Endothelial cell of umbilical vein (primary cell): ENCODE results near the gene CRYL1. TPM values are rescaled to one million over a fixed set of nuclear protein-coding genes. Genes with fewer than 3 reads are reported as not detected.

Source experiments
- BruUV-seq: library from RNA; stranded (reverse); fragments of 400-500 nt; replicated peaks from 2 replicates; lab custom pipeline; 2021; lab: Mats Ljungman, UMichigan
- CTCF ChIA-PET: fragments of 300-600, 350-600 bp; sonication (Branson Sonifier 250); formaldehyde crosslinking; loops from one replicate; lab custom pipeline; 2021; ENCODE audit warnings: antibody characterized with exemption, inconsistent platforms; lab: Charles Lee
- POLR2A ChIA-PET: fragments of 300-600, 350-600 bp; sonication (Branson Sonifier 250); formaldehyde crosslinking; loops from one replicate; lab custom pipeline; 2021; ENCODE audit warnings: antibody characterized with exemption, inconsistent platforms; lab: Charles Lee
- DNase-seq: peaks from one replicate; pipeline ENCODE4 v3.0.0-alpha.2; 2011; ENCODE audit warnings: low read depth, low spot score
- FAIRE-seq: peaks from 2 replicates; lab custom pipeline; 2011; peaks lifted over from hg19 to GRCh38; lab: Jason Lieb, UNC
- H2AFZ ChIP-seq: 2 replicates; pipeline ENCODE4 v1.6.0; 2012; ENCODE audit warnings: low read depth, low read length, control low read depth, inconsistent platforms
- H3K27ac ChIP-seq: 2 replicates; pipeline ENCODE4 v1.5.1; 2011; ENCODE audit warnings: low read depth, mild to moderate bottlenecking, control low read depth, low read length, moderate library complexity; ENCODE audit not compliant: insufficient read depth
- H3K27me3 ChIP-seq, 2 experiments: 2 replicates each; pipeline versions ENCODE4 v1.6.0 to v1.6.1; 2011; ENCODE audit warnings: low read length in 2 of 2, mixed read lengths in 1 of 2; ENCODE audit not compliant: control insufficient read depth in 2 of 2, insufficient read depth in 2 of 2
- H3K36me3 ChIP-seq, 2 experiments: 2 replicates in 1 of 2; 3 replicates in 1 of 2; pipeline ENCODE4 v1.5.1; 2011; ENCODE audit warnings: low read length in 2 of 2, mild to moderate bottlenecking in 1 of 2, moderate library complexity in 1 of 2; ENCODE audit not compliant: control insufficient read depth in 2 of 2, insufficient read depth in 2 of 2; ENCODE audit errors: extremely low read depth in 1 of 2
- H3K4me1 ChIP-seq: 3 replicates; pipeline ENCODE4 v1.5.1; 2011; ENCODE audit warnings: mild to moderate bottlenecking, low read length; ENCODE audit not compliant: control insufficient read depth, insufficient read depth; ENCODE audit errors: extremely low read depth
- H3K4me2 ChIP-seq: 2 replicates; pipeline ENCODE4 v1.6.1; 2011; ENCODE audit warnings: low read length, control low read depth, mixed read lengths; ENCODE audit not compliant: insufficient read depth
- H3K4me3 ChIP-seq, 3 experiments: fragments of 200-600 bp in 1 of 3; sonication (generic), shearing (Covaris generic) in 1 of 3; replicated peaks in 1 of 3; 2 replicates each; pipeline ENCODE4 v1.5.1; 2011 to 2016; ENCODE audit warnings: control low read depth in 3 of 3, low read length in 3 of 3, mild to moderate bottlenecking in 2 of 3, inconsistent platforms in 1 of 3, low read depth in 1 of 3, moderate library complexity in 1 of 3; ENCODE audit not compliant: insufficient read depth in 1 of 3
- H3K79me2 ChIP-seq: 2 replicates; pipeline ENCODE4 v1.6.0; 2012; ENCODE audit warnings: low read length, inconsistent platforms; ENCODE audit not compliant: control insufficient read depth, insufficient read depth
- H3K9ac ChIP-seq: replicated peaks from 2 replicates; pipeline ENCODE3; 2011; ENCODE audit warnings: low read length, control low read depth; ENCODE audit not compliant: insufficient read depth; ENCODE audit errors: extremely low read depth
- H3K9me1 ChIP-seq: replicated peaks from 3 replicates; pipeline ENCODE4 v1.6.0; 2011; ENCODE audit warnings: mild to moderate bottlenecking, low read length; ENCODE audit not compliant: control insufficient read depth, insufficient read depth; ENCODE audit errors: extremely low read depth
- H3K9me3 ChIP-seq: replicated peaks from 2 replicates; pipeline ENCODE4 v1.5.1; 2012; ENCODE audit warnings: low read length, inconsistent platforms; ENCODE audit not compliant: control insufficient read depth, insufficient read depth
- H4K20me1 ChIP-seq: replicated peaks from 2 replicates; pipeline ENCODE3; 2011; ENCODE audit warnings: mild to moderate bottlenecking, low read length; ENCODE audit not compliant: control insufficient read depth, insufficient read depth; ENCODE audit errors: extremely low read depth
- EZH2 ChIP-seq: IDR thresholded peaks from 2 replicates; pipeline ENCODE4 v1.6.1; 2012; ENCODE audit warnings: borderline replicate concordance, low read depth, mild to moderate bottlenecking, moderate library complexity, low read length, inconsistent platforms; ENCODE audit not compliant: severe bottlenecking
- FOS ChIP-seq: IDR thresholded peaks from 2 replicates; pipeline ENCODE4 v1.6.1; 2011; ENCODE audit warnings: mild to moderate bottlenecking, low read length, moderate library complexity, borderline replicate concordance; ENCODE audit not compliant: insufficient read depth
- GATA2 ChIP-seq: IDR thresholded peaks from 2 replicates; pipeline ENCODE4 v1.7.0; 2011; ENCODE audit warnings: low read depth, mild to moderate bottlenecking, moderate library complexity, mixed read lengths, low read length; ENCODE audit not compliant: insufficient read length, insufficient read depth
- JUN ChIP-seq: IDR thresholded peaks from 2 replicates; pipeline ENCODE4 v1.6.1; 2011; ENCODE audit warnings: borderline replicate concordance, low read depth; ENCODE audit not compliant: insufficient read length, insufficient read depth
- MAX ChIP-seq: IDR thresholded peaks from 2 replicates; pipeline ENCODE4 v1.6.1; 2011; ENCODE audit not compliant: insufficient read depth, insufficient read length
- MYC ChIP-seq: IDR thresholded peaks from one replicate; pipeline ENCODE4 v1.6.1; 2011; ENCODE audit warnings: mild to moderate bottlenecking, low read depth, low read length
- POLR2A ChIP-seq: IDR thresholded peaks from 2 replicates; pipeline ENCODE4 v1.6.1; 2012; ENCODE audit warnings: low read depth, mild to moderate bottlenecking, control low read depth, low read length
- POLR2AphosphoS5 ChIP-seq: IDR thresholded peaks from 2 replicates; pipeline ENCODE4 v1.6.1; 2012; ENCODE audit warnings: low read depth, mild to moderate bottlenecking, control low read depth, low read length, moderate library complexity; ENCODE audit not compliant: insufficient read depth
- dilution Hi-C: fragments of 300-500 bp; cut with MboI; formaldehyde crosslinking; loops from one replicate; pipeline ENCODE4 v1.15.0; 2019; ENCODE audit warnings: low sequenced_read_pairs; ENCODE audit not compliant: extremely low pct_ligation_motif_present
- intact Hi-C: fragments of 100-400 bp; cut with micrococcal nuclease; formaldehyde crosslinking; loops from one replicate; pipeline ENCODE4 v1.10.0; 2022
- polyA plus RNA-seq, 4 experiments: library from polyadenylated mRNA; depleted of rRNA in 3 of 4; stranded (reverse) in 3 of 4; unstranded in 1 of 4; fragments of >200 nt; gene quantifications; 2 replicates each; pipeline versions ENCODE4 v1.2.1 to v1.2.3, GENCODE V29; 2011 to 2012; ENCODE audit warnings: missing spikeins in 1 of 4
- total RNA-seq: library from RNA; stranded (reverse); gene quantifications from 2 replicates; pipeline ENCODE4 v1.2.3, GENCODE V29; 2021
- TF ChIP-seq, protein P1 (sequence below), 2 donors: IDR thresholded peaks; 1 replicate in 1 of 2; 2 replicates in 1 of 2; pipeline ENCODE4 v1.5.1; 2011; ENCODE audit warnings: low read length in 2 of 2, mild to moderate bottlenecking in 2 of 2, moderate library complexity in 2 of 2, control low read depth in 1 of 2, inconsistent platforms in 1 of 2, low read depth in 1 of 2; ENCODE audit not compliant: insufficient read depth in 1 of 2; ENCODE audit errors: extremely low read depth in 1 of 2

CRYL1 gene
- total and polyA plus RNA-seq, 2 donors (not counting 3 experiments of a cell fraction or from before 2014, with no cell fraction given), result 13.9 to 39.0 TPM

DNA sequence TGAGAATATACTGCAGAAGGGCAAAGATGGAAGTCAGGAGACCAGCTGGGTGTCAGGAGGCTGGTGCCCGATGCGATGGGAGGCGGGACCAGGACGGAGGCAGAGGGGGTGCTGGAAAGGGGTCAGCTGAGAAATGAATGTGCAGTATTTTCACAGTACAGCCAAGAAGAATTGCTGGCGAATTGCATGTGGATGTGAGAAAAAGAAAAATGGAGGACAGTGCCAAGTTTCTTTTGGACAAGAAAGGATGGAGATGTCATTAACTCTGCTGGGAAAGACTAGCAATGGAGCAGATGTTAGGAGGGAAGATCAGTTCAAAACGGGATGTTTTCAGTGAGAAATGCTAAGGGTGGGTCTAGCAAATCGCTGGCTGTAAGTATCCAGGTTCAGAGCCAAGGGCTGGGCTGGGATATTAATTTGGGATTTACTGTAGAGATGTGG, 7.0 kb downstream of the CRYL1 start:
- FAIRE-seq, result no peak

More for the DNA sequence above, 7.0 kb downstream of the CRYL1 start:
- Histone ChIP-seq H3K4me3 (no peak overlapping the region), H3K27me3 (no peaks in the 10 kb centered on the region), H4K20me1 (no peaks in the 10 kb centered on the region), H3K36me3 (no peaks in the 10 kb centered on the region), H3K4me1 (no peaks in the 10 kb centered on the region), H3K9me1 (no peaks in the 10 kb centered on the region), H3K79me2 (no peaks in the 10 kb centered on the region), H3K27ac (no peak overlapping the region), H2AFZ (no peak overlapping the region), H3K4me2 (no peak overlapping the region), H3K9ac (no peak overlapping the region), H3K9me3 (no peaks in the 10 kb centered on the region)
- no TSS peak for BruUV-seq
- ChIA-PET POLR2A (no interaction called here), CTCF (interaction anchor here (0.6 to 1.4 kb wide), 2 partner anchors 13 to 405 kb away, joined by 3 to 4 read pairs; no protein-coding TSS in a partner anchor)
- TF ChIP-seq FOS (no peak), GATA2 (no peak), POLR2AphosphoS5 (no peak), EZH2 (no peak), MYC (no peak), POLR2A (no peak), MAX (no peak), JUN (no peak)
- TF ChIP-seq, protein P1, sequence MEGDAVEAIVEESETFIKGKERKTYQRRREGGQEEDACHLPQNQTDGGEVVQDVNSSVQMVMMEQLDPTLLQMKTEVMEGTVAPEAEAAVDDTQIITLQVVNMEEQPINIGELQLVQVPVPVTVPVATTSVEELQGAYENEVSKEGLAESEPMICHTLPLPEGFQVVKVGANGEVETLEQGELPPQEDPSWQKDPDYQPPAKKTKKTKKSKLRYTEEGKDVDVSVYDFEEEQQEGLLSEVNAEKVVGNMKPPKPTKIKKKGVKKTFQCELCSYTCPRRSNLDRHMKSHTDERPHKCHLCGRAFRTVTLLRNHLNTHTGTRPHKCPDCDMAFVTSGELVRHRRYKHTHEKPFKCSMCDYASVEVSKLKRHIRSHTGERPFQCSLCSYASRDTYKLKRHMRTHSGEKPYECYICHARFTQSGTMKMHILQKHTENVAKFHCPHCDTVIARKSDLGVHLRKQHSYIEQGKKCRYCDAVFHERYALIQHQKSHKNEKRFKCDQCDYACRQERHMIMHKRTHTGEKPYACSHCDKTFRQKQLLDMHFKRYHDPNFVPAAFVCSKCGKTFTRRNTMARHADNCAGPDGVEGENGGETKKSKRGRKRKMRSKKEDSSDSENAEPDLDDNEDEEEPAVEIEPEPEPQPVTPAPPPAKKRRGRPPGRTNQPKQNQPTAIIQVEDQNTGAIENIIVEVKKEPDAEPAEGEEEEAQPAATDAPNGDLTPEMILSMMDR (IDR thresholded peaks at IDR 0.05; ENCODE audit: extremely low read depth in 1 of 2, insufficient read depth in 1 of 2, low read depth in 1 of 2, low read length in 2 of 2), result no peak
- dilution Hi-C loops (no loop called here), intact Hi-C loops (no loop called here)
- DNase-seq, result no peak
